Skin of body (tissue), 2 donors: ENCODE data around the gene S100A16. TPM values are rescaled to one million over a fixed set of nuclear protein-coding genes. Genes with fewer than 3 reads are reported as not detected.

Source experiments
- DNase-seq: peaks from one replicate; lab custom pipeline; 2025; lab: John Stamatoyannopoulos, UW
- total RNA-seq: library from RNA; depleted of rRNA; stranded (reverse); fragments of >200 nt; gene quantifications from one replicate; pipeline ENCODE4 v1.2.3, GENCODE V29; 2014

S100A16 gene
- total RNA-seq, 1 donor from 2014 or later, result 103 TPM

GRCh38 chr1:153638261-153638660 lies 25.3 kb upstream of the S100A16 start:
- no peak for DNase-seq

GRCh38 chr1:153636312-153636711 lies 23.4 kb upstream of the S100A16 start:
- no peak for DNase-seq

- DNase-seq, result no peak
Observed at GRCh38 chr1:153635872-153636271, 22.9 kb upstream of the S100A16 start.

GRCh38 chr1:153633754-153634665 lies 21.1 kb upstream of the S100A16 start, which contains the start of gene CHTOP:
Gene CHTOP, plus strand, starts transcription at chr1:153634066. Its CDS starts 2,523 bp downstream, at chr1:153636589.
- DNase-seq, result peak; percentile 99

- peak; percentile 87 for DNase-seq
Observed at GRCh38 chr1:153633161-153633753, 20.3 kb upstream of the S100A16 start.

GRCh38 chr1:153631047-153632022 lies 18.4 kb upstream of the S100A16 start:
- DNase-seq, result no peak

- DNase-seq, result no peak
Observed at GRCh38 chr1:153630384-153630783, 17.4 kb upstream of the S100A16 start.

- no peak for DNase-seq
Observed at GRCh38 chr1:153629971-153630370, 17.0 kb upstream of the S100A16 start.

- no peak for DNase-seq
Observed at GRCh38 chr1:153629343-153629665, 16.4 kb upstream of the S100A16 start.

- DNase-seq, result no peak
Observed at GRCh38 chr1:153628638-153629342, 15.9 kb upstream of the S100A16 start.

GRCh38 chr1:153627715-153628626 lies 15.0 kb upstream of the S100A16 start, which contains the start of gene S100A1:
Gene S100A1, plus strand, starts transcription at chr1:153628434. Its CDS starts 2,088 bp downstream, at chr1:153630522.
- no peak for DNase-seq

- peak; percentile 53 for DNase-seq
Observed at GRCh38 chr1:153626904-153627714, 14.2 kb upstream of the S100A16 start, which contains the start of gene S100A13. Gene S100A13, minus strand, starts transcription at chr1:153627505. Its CDS starts 1,033 bp downstream, at chr1:153626472.

GRCh38 chr1:153626477-153626903 lies 13.6 kb upstream of the S100A16 start:
- no peak for DNase-seq

- no peak for DNase-seq
Observed at GRCh38 chr1:153624965-153625611, 12.2 kb upstream of the S100A16 start.

GRCh38 chr1:153623101-153623500 lies 10.2 kb upstream of the S100A16 start:
- no peak for DNase-seq

- no peak for DNase-seq
Observed at GRCh38 chr1:153619171-153619570, 6.2 kb upstream of the S100A16 start.

- peak; percentile 15 for DNase-seq
Observed at GRCh38 chr1:153617663-153618062, 4.7 kb upstream of the S100A16 start.

- DNase-seq, result no peak
Observed at GRCh38 chr1:153616917-153617311, 4.0 kb upstream of the S100A16 start.
